Peyer's patch (tissue), 4 donors: ENCODE results near the gene CHRD. TPM values are rescaled to one million over a fixed set of nuclear protein-coding genes. Genes with fewer than 3 reads are reported as not detected.

Source experiments
- DNase-seq, 3 donors: peaks; one replicate each; pipeline ENCODE4 v3.0.0-alpha.2; 2017 to 2019
- H3K27ac ChIP-seq, 4 donors: fragments of 200-600 bp; sonication (generic); one replicate each; pipeline ENCODE4 v1.5.1; 2016 to 2019
- H3K27me3 ChIP-seq, 2 donors: fragments of 200-600 bp; sonication (generic); one replicate each; pipeline ENCODE4 v1.5.1; 2019
- H3K36me3 ChIP-seq, 3 donors: fragments of 200-600 bp; sonication (generic); one replicate each; pipeline ENCODE4 v1.5.1; 2016 to 2019
- H3K4me1 ChIP-seq, 4 donors: fragments of 200-600 bp; sonication (generic); one replicate each; pipeline ENCODE4 v1.5.1; 2016 to 2019
- H3K4me3 ChIP-seq, 4 donors: fragments of 200-600 bp; sonication (generic); 1 replicate in 3 of 4; 2 replicates in 1 of 4; pipeline ENCODE4 v1.5.1; 2016 to 2019; ENCODE audit warnings: mild to moderate bottlenecking in 1 of 4
- H3K9me3 ChIP-seq, 4 donors: fragments of 200-600 bp; sonication (generic); one replicate each; pipeline ENCODE4 v1.5.1; 2016 to 2019; ENCODE audit warnings: mild to moderate bottlenecking in 1 of 4
- CTCF ChIP-seq, 6 experiments: fragments of 450-650 bp in 4 of 6; fragments of 200-600 bp in 2 of 6; sonication (generic) in 1 of 6; IDR thresholded peaks; one replicate each; pipeline ENCODE4 v1.5.1; 2017 to 2019; ENCODE audit warnings: antibody characterized with exemption in 6 of 6, mild to moderate bottlenecking in 3 of 6, moderate library complexity in 1 of 6
- POLR2A ChIP-seq, 2 donors: fragments of 450-650 bp; IDR thresholded peaks; one replicate each; pipeline ENCODE4 v1.5.1; 2017; ENCODE audit warnings: antibody characterized with exemption in 2 of 2, mild to moderate bottlenecking in 2 of 2, moderate library complexity in 2 of 2
- total RNA-seq, 4 donors: library from RNA; depleted of rRNA; stranded (reverse); fragments of >200 nt; gene quantifications; one replicate each; pipeline ENCODE4 v1.1.0, GENCODE V29; 2016

CHRD gene
- total RNA-seq, 4 donors from 2014 or later: 0.53 to 17.3 (median 4.4) TPM

DNA sequence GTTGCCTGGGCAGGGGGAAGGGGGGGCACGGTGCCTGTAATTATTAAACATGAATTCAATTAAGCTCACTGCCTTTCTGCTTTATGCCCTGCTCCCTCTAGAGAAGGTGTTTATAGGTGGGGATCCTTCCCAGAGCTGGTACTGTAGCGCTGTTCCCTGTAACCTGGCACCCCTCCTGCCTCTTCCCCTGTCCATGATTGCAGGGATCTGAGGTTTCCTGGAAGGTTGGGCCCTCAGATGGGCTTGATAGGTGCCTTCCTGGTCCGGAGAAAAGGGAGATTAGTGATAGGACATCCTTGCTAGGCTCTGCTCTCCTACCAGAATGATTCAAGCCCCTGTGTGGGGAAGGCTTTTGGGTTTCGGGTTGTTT lies 44.6 kb upstream of the CHRD start:
- Histone ChIP-seq H3K27ac (peak overlapping the region; percentile 89 to 98 (median 91)), H3K4me3 (peak overlapping the region; percentile 63 to 92 (median 78)), H3K9me3 (no peaks in the 10 kb centered on the region), H3K4me1 (peaks cover 0 to 24% (median 3%) of the 10 kb centered on the region in 4 donors), H3K27me3 (no peaks in the 10 kb centered on the region), H3K36me3 (peaks cover 0 to 51% (median 0%) of the 10 kb centered on the region in 3 donors)
- DNase-seq: no peak
- no peak for TF ChIP-seq CTCF (IDR thresholded peaks at IDR 0.05)
- no peak for TF ChIP-seq POLR2A (IDR thresholded peaks at IDR 0.05)

DNA sequence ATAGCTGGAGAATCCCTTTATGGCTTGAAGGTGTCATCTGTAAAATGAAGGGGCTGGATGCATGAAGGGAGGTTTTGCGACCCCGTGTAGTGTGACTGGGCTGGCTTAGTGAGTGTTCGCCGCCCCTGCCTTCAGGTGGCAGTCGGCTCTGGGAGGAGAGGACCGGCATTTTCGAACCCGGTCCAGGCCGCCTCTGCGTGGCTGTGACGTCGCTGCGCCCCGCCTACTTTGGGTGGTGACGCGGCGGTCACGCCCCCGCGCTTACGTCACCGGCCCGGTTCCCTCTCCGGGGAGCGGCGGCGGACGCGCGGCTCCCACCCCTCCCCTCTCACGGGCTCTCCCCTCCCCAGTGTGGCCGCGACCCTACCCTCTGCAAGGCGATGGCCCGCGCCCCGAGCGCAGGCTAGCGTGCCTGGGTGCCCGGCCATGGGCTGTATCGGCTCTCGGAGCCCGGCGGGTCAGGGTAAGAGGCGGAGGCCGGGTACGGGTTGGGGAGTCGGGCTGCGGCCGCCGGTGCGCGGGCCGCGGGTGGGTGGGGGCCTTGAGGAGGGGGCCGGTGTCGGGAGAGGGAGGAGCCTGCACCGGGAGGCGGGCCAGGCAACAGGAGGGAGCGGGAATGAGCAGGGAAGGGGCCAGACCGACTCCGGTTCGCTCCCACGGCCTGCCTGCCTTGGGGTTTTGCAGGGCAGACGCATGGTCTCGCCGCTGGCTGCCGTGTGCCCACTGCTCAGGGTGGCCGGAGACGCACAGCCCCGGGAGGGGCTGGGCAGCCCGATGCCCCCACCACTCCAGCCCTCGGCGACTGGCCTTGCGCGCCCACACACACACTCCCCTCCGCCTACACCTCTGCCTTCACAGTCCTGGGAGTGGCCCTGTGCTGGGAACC lies 44.0 kb upstream of the CHRD start:
- peaks cover 0 to 24% (median 3%) of the 10 kb centered on the region in 4 donors for H3K4me1 ChIP-seq

DNA sequence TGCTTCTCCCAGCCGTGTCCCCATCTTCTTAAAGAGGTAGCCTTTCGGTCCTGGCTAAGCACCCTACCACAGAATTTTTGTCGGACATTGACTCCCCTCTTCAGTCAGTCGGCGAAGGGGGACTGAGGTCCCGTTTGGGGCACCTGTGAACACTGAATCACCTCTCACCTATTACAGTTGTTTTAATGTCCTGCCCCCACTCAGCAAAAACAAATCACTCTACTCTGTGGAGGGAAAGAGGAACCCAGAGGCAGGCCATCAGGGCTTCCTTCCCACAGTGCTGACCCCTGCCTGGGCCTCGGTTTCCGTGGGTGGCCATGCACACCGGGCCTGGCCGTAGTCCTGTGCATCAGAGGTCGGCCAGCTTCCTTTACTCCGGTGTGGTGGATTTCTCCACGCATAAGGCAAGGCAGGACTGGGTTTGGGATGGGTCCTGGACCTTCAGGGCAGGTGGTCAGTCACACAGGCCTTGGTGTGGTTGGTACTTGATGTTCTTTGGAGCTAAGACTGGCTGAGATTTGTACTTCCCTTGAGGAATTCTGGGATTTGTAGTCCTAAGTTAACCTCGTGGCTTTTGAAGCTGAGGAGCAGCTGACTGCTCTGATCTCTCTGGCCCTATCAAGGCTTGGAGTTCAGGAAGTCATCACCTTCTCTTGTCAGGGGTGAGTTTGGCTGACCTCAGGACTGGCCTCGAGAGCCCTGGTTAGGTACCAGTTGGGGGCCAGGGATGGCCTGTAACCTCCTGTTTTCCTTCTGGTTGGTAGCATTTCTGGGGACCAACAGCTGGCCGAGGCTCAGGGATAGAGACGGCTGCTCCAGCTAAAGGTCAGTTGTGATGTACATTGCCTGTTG lies 43.1 kb upstream of the CHRD start:
- no peak for DNase-seq

More for the DNA sequence above, 44.0 kb upstream of the CHRD start:
- DNase-seq: peak; percentile 86 to 95 (median 94)
- Histone ChIP-seq H3K27me3 (no peaks in the 10 kb centered on the region), H3K36me3 (peaks cover 0 to 45% (median 0%) of the 10 kb centered on the region in 3 donors), H3K4me3 (peak overlapping the region; percentile 63 to 92 (median 78)), H3K27ac (peak overlapping the region; percentile 89 to 98 (median 91)), H3K9me3 (no peaks in the 10 kb centered on the region)
- TF ChIP-seq CTCF (IDR thresholded peaks at IDR 0.05) (peak in 1 of 6 experiments; percentile 3), POLR2A (IDR thresholded peaks at IDR 0.05) (peak; percentile 48 to 90)

GRCh38 chr3:184337399-184337714 lies 42.5 kb upstream of the CHRD start, which contains the start of gene FAM131A:
TSS of gene FAM131A (plus strand) at chr3:184337600. CDS start at chr3:184337631, 31 bp downstream.
- H3K4me3 ChIP-seq: peak within 1 kb of the TSS; percentile 63 to 92 (median 78)
- H3K4me1 ChIP-seq: peaks cover 0 to 24% (median 3%) of the 10 kb centered on the region in 4 donors
- DNase-seq: no peak
- H3K9me3 ChIP-seq: no peaks in the 10 kb centered on the region
- H3K36me3 ChIP-seq: peaks cover 0 to 39% (median 0%) of the 10 kb centered on the region in 3 donors
- H3K27ac ChIP-seq: peak within 1 kb of the TSS; percentile 89 to 98 (median 91)
- TF ChIP-seq POLR2A (IDR thresholded peaks at IDR 0.05): no peak
- no peak for TF ChIP-seq CTCF (IDR thresholded peaks at IDR 0.05)
- no peaks in the 10 kb centered on the region for H3K27me3 ChIP-seq

More for the DNA sequence above, 43.1 kb upstream of the CHRD start:
- Histone ChIP-seq H3K27me3 (no peaks in the 10 kb centered on the region), H3K4me3 (peak overlapping the region; percentile 63 to 92 (median 78)), H3K36me3 (peaks cover 0 to 39% (median 0%) of the 10 kb centered on the region in 3 donors), H3K27ac (peak overlapping the region; percentile 89 to 98 (median 91)), H3K9me3 (no peaks in the 10 kb centered on the region), H3K4me1 (peaks cover 0 to 24% (median 3%) of the 10 kb centered on the region in 4 donors)
- TF ChIP-seq CTCF (IDR thresholded peaks at IDR 0.05) (no peak), POLR2A (IDR thresholded peaks at IDR 0.05) (no peak)

DNA sequence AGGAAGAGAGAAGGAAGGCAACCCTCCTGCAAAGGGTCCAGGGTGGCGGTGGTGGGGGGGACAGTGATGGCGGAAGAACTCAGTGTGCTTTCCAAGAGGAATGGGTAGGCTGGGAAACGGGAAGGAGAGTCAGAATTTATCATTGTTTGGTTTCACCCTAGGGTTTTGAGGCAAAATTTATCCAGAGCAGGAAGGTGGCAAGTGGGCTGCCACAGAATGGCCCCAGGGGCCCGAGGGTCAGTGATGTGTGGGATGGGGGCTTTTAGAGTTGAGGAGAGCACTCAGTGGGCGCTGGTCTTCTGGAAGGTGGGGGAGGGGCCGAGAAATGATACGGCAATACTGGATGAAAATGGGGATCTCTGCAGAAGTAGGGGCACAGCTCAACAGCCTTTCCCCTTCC lies 41.9 kb upstream of the CHRD start:
- DNase-seq: no peak
- Histone ChIP-seq H3K36me3 (peaks cover 0 to 39% (median 0%) of the 10 kb centered on the region in 3 donors), H3K27me3 (no peaks in the 10 kb centered on the region), H3K4me3 (peak overlapping the region in 1 of 4 donors; percentile 92), H3K27ac (peak overlapping the region; percentile 49 to 98 (median 90)), H3K4me1 (peaks cover 0 to 24% (median 3%) of the 10 kb centered on the region in 4 donors), H3K9me3 (no peaks in the 10 kb centered on the region)
- TF ChIP-seq POLR2A (IDR thresholded peaks at IDR 0.05) (no peak), CTCF (IDR thresholded peaks at IDR 0.05) (no peak)
